SH-SY5Y (cell line): ENCODE data around the gene SKP1.

ENCODE experiments used
- GATA2 ChIP-seq: IDR thresholded peaks from 2 replicates; pipeline ENCODE4 v1.6.1; 2011; ENCODE audit warnings: mild to moderate bottlenecking, low read depth, low read length
- GATA3 ChIP-seq: IDR thresholded peaks from 2 replicates; pipeline ENCODE4 v1.6.1; 2011; ENCODE audit warnings: low read depth, mild to moderate bottlenecking, low read length, moderate library complexity

Gene SKP1

DNA sequence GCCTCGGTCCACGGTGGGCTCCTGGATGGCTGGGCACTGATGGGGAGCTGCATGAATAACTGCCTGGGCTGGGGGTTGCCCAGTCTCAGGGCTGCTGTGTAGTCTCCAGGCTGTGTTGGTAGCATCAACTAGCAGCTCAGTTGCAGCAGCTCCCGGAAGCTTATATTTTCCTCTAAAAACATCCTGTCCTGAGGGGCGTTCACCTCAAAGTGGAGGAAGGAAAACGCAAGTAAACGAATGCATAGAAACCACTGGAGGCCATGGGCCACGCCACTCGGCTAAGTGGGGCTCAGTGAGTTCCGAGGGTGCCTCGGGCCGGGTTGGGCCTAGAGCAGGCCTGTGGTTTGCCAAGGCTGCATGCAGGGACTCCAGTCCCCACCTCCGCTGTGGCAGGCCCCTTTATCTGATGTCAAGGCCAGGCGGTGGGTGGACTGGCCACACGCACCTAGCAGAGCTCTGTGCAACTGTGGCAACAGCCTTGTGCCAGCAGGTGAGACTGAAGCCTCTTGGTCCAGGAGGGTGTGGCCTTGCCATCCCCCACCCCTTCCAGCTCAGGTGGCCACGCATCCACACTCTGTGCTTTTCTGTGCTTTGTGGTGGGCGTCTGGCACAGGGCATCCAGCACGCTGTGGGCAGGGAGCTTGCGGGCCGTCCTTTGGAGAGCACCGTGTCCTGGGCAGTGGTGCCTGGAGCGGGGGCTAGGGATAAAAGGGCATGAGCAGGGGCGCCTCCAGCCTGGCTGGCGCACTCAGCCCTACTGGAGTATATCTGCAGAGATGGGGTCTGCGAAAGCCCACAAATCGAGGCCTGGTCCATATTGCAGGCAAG is 47.1 kb downstream of the SKP1 start:
- TF ChIP-seq GATA2, result no peak
- no peak for TF ChIP-seq GATA3

DNA sequence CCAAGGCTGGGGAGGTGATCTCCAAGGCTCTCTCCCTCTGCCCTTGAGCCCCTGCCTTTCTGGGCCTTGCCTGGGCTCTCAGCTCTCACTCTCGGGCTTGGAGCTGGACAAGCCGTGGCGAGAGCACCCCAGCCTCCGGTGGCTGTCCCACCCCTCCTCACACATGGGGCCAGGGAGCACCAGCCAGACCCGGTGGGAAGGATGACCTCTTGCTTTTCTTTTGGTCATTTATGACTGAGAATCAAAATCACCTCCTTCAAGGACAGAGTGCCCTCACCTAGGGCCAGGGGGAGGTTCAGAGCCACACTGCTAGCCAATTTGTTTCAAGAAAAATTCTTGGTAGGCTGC is 48.1 kb downstream of the SKP1 start:
- TF ChIP-seq GATA3 (no peak), GATA2 (no peak)

DNA sequence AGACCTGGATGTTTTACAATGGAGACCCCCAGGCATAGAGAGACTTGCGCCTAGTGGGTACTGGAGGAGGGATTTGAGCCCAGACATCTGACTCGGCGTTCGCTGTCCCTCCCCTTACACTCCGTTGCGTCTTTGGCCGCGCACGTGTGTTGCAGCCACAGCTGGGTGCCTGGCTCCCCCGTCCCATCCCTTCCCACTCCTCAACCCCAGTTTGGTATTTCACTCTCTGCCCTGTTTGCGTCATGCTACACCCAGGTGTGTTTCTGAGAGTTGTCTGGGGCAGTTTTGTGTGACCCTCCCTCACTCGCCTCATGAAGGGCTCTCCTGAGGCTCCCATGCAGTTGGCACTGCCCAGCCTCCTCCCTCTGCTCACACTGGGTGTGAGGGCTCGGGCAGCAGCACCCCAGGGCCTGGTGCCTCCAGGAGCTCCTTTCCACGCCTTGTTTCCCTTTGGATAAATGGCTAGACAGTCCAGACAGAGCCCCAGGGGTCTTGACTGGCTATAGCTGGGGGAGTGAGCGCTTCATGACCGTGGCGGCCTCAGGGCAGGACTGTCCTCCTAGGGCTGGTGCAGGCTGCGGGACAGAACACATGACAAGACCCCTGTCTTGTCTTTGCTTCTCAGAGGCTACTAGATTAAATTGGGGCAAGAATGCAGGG is 48.6 kb downstream of the SKP1 start:
- no peak for TF ChIP-seq GATA3
- no peak for TF ChIP-seq GATA2

DNA sequence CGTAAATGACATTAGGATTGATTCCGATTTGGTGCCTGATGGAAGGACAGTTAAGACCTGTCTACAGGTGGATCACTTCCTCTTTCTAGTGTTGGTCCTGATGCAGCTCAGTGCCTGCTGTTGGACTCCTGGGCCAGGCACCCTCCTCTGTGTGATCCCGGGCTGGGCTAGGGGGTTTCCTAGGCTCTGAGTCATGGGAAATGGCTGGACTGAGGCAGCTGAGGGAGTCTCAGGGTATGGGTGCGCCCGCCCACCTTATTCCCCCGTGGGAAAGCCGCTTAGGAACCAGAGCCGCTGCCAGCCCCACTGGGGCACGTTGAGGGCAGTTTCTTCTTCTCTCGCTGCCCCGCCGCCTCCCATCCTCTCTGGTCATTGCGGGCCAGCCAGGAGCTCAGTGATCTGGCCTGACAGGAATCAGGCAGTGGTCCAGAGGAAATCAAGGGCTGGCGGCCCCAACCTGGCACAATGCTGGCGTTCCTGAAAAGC is 49.3 kb downstream of the SKP1 start:
- TF ChIP-seq GATA2 (no peak), GATA3 (no peak)

DNA sequence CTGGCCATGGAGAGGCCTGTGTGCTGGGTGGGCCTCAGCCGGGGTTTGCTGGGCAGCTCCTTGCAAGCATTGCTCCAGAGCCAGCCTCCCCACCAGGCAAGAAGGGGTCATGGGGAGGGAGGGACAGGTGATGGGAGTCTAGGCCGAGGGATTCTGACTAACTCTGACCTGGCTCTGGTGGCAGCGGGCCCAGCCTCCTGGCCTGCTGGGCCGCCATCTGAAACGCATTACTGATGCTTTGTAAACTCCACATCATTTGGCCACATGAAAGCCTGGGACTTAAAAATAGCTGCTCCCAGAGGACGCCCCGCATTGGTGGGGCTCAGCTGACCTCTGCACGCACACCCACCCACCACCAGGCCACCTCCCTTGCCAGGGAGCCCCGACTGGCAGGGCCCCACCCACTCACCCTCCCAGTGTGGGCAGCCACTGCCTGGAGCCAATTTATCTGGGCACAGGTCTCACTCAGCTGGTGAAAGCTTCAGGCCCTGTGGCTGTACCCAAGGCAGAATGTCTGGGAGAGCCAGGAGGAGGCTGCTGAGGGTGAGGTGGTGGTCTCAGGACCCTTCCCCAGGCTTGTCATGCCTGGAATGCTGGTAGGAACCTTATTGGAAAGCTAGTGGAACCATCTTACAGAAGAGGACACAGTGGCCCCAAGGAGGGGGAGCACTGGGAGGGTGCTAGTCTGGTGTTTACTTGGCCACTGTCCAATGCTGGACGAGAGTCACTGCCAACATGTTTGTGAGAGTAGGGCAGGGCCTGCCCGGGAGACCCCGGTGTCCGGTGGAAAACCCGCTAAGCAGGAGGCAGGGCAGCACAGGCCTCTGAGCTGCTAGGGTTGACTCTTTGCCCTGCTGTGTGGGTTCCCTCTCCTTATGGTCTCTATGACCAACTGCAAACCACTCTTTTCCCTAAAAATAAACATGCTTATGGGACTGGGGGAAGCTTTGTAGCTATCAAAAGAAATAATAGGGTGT is 51.4 kb downstream of the SKP1 start:
- TF ChIP-seq GATA3 (no peak), GATA2 (no peak)

DNA sequence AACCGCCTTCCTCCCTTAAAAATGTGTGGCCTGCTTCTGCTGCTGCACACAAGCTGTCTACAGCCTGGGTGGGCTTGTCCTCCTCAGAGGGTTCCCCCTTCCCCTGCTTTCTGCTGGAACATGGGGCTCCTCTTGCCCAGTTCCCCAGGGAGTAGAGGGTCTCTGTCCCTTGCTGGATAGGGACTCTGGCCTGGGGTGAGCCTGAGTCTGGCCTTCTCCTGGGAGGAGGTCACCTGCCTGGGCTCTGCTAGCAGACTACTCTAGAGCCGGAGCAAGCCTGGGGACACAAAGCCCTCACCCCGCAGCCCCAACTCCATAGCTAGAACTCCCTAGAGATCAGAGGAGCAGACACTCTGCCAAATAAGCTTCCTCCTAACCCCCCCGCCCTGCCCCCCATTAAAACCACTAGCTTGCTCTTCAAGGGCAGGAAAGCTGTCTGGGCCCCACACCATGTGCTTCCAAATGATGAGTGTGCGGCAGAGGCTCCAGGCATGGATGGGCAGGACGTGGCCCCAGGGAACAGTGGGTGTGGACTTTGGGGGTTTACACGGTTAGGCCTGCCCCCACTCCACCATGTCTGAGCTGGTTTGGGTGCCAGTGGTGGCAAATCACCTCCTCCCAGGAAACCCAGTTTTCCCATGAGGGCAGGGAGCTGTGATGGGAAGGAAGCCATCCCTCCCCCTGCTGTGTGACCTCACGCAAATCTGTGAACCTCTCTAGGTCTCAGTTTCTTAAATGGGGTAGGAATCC is 52.3 kb downstream of the SKP1 start:
- no peak for TF ChIP-seq GATA3
- no peak for TF ChIP-seq GATA2

DNA sequence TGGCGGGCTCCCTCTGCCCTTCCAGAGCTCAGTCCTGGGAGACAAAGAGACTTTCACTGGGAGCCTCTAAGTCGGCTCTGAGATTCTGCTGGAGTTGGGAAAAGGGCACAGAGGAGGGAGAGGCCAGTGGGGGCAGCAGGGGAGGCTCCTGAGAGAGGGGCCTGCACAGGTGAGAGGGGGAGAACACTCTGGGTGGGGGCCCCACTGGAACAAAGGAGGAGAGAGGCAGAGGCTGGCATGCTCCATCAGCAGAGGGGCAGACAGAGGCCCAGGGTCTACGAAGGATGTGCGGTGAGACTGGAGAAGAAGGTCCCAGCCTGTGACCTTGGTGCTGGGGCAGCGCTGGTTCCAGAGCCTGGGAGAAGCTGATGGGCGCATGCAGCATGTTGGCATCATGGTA is 53.4 kb downstream of the SKP1 start:
- TF ChIP-seq GATA3 (no peak), GATA2 (no peak)

DNA sequence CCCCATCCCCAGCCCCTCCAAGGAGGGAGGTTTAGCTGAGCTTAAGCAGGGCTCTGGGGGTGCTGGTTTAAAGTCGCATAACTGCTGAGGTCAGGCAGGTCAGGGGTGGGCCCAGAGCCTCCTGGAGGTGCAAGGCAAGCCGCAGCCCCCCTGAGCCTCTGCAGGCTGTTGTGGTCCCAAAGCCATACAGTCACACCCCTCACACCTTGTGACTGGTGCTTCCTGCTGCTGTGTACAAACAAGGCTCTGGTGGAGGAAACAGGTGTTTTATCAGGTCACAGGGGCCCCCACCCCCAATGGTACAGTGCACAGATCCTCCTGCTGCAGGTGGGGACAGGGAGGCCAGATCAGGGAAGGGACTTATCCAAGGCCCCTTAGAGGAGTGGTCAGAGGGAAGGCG is 54.2 kb downstream of the SKP1 start:
- no peak for TF ChIP-seq GATA2

DNA sequence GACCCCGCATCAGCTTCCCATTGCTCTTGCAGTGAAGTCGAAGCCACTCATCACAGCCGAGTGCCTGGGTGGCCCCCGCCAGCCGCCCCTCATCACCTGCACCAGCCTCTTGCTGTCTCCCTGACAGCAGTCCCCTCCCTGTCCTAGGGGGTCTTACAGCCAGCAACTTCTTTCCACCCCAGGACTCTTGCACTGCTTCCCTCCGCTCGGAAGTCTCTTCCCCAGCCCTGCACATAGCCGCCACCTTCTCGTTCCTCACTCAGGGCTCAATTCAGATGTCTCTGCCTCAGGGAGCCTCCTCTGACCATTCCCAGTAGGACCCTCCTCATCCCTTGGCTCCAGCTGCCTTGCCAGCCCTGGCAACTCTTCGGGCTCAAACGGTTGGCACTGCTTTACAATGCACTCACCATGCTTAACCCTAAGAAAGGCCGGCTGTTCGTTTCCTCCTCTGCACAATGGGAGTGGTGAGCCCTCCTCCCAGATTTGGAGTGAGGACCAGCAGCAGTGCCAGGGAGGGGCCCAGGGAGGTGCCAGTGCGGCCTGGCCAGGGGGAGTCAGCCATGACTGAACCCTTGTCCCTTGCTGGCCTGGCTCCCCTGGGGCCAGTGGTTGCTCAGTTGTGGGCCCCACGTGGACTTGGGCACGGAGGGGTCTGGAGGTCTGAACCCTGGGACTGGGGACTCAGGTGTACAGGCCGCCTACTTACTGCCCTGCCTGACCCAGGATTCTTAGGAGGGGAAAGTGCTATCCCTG is 56.2 kb downstream of the SKP1 start:
- TF ChIP-seq GATA3, result no peak
- TF ChIP-seq GATA2, result no peak

DNA sequence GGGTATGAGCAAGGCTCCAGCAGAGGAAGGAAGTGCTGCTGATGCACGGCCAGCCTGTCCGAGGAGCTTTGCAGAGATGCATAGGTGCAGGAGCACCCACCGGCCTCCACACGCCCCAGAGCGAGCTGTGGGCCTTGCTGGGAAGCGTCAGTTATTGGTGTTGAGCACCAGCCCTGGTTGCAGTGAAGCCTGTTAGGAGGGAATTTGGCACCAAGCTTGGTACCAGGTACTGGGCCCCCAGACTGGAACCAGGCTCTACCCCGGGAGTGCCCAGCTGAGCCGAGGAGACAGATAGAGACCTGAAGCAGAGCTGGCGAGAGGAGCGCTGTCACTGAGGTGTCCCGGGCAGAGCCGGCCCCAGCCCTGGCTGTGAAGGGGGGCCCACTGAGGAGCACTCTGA is 57.0 kb downstream of the SKP1 start:
- no peak for TF ChIP-seq GATA2
- no peak for TF ChIP-seq GATA3

DNA sequence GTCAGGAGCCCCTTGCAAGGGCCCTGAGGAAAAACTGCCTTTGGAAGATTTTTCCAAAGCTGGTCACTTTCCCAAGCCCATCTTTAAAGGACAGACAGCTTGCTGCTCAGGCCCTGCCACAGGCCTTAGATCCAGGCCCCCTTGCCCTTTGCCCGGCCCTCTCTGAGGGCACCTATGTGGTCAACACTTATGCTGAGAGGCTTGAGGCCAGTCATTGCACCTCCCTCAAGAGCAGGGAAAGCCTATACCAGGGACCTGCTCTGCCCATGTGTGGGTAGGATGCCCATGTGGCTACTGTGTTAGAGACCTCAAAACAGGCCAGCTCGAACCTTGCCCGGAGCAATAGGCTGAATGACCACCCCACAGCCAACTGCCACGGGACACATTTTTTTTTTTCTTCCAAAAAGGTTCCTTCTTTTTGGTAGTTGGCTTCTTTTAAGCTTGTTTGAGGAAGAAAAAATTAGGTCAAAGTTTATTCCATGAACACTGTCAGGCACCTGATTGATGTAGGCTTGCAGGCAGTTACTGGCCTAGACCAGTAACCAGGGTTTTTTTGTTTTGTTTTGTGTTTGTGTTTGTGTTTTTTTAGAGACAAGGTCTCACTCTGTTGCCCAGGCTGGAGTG is 58.4 kb downstream of the SKP1 start:
- TF ChIP-seq GATA2 (no peak), GATA3 (no peak)

DNA sequence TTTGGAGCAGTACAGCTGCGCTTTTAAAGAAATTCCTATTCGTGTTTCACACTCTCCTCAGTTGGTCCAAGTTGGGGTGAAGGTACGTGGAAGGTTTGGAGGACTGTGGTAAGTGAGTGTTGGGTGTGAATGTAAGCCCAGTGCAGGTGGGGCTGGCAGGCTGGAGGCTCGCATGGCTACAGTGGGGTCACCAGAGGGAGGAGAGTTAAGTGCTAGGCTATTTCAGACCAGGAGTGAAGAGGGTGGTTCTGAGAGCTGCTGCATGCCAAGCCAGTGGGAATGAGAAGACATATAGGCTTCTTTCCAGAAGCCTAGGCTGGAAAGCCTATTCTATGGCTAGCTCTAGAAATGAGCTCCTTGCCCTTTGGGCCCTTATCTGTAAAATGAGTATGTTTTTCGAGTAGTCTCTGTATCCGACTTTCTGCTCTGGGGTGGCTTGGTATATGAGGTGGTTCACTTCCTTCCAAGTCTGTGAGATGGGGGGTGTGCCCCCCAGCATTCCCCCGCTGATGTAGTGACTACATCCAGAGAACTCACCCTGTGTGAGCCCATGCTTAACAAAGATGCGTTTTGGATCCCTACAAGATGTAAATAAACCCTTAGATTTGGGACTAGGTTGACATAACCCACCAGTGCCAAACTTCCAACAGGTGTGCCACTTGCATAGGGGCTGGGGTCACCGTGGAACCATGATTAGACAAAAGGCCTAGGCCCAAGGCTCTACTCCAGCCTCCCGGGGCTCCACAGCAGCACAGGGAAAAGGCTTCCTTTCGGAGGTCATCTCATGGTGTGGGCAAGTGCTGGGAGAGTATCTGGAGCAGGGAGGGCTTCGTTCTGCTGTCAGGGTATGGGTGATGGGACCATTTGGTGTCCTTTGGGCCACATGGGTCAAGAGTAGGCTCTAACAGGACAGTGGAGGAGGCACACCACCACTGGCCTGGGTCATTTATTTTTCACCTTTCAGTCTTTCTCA is 59.7 kb downstream of the SKP1 start:
- no peak for TF ChIP-seq GATA3
- TF ChIP-seq GATA2, result no peak
